GM21360 (cell line): ENCODE results near the gene USP2.

Experiments
- ATAC-seq: cut with Tn5 transposase; IDR thresholded peaks from one replicate; pipeline ENCODE4 v1.9.1; 2021; ENCODE audit warnings: mild to moderate bottlenecking, moderate library complexity; ENCODE audit not compliant: unreplicated experiment

Gene USP2

GRCh38 chr11:119307219-119307618, 74.3 kb downstream of the USP2 start:
- no peak for ATAC-seq

- no peak for ATAC-seq
Observed at GRCh38 chr11:119306373-119306890, 75.1 kb downstream of the USP2 start.

GRCh38 chr11:119305556-119306372, 75.7 kb downstream of the USP2 start:
- ATAC-seq = no peak
